Psoas muscle (tissue), 8 donors: Measurements from ENCODE around the gene SULT6B1. TPM values are rescaled to one million over a fixed set of nuclear protein-coding genes. Genes with fewer than 3 reads are reported as not detected.

Experiments
- ATAC-seq, 4 donors: fragments of 200-7000 bp; cut with Tn5 transposase; one replicate each; pipeline ENCODE4 v1.9.1; 2020; ENCODE audit warnings: moderate library complexity in 3 of 4, mild to moderate bottlenecking in 2 of 4
- DNase-seq, 2 donors: peaks; one replicate each; pipeline ENCODE4 v3.0.0-alpha.2; 2020
- H3K27ac ChIP-seq: fragments of 200-600 bp; one replicate; pipeline ENCODE4 v1.8.0; 2022
- H3K27me3 ChIP-seq, 3 donors: fragments of 200-600 bp in 1 of 3; one replicate each; pipeline versions ENCODE4 v1.6.1 to v1.8.0; 2013 to 2022; ENCODE audit warnings: low read length in 2 of 3, mild to moderate bottlenecking in 2 of 3, moderate library complexity in 1 of 3; ENCODE audit not compliant: insufficient read depth in 3 of 3
- H3K36me3 ChIP-seq, 2 donors: fragments of 200-600 bp in 1 of 2; one replicate each; pipeline versions ENCODE4 v1.6.1 to v1.8.0; 2013 to 2022; ENCODE audit warnings: low read depth in 1 of 2, mild to moderate bottlenecking in 1 of 2, moderate library complexity in 1 of 2; ENCODE audit not compliant: insufficient read depth in 1 of 2
- H3K4me1 ChIP-seq: fragments of 200-600 bp; one replicate; pipeline ENCODE4 v1.8.0; 2022
- H3K4me3 ChIP-seq: fragments of 200-600 bp; one replicate; pipeline ENCODE4 v1.8.0; 2022; ENCODE audit warnings: mild to moderate bottlenecking
- H3K9me3 ChIP-seq: fragments of 200-600 bp; one replicate; pipeline ENCODE4 v1.8.0; 2022
- WGBS, 3 donors: extraction: QIAGEN DNeasy Blood & Tissue Kit; methylation state at CpG; one replicate each; pipeline versions ENCODE4 v1.1.6 to v1.1.7; 2013; 5-methylcytosine and 5-hydroxymethylcytosine counted together
- intact Hi-C, 2 donors: fragments of 100-400 bp; cut with DNase I; formaldehyde crosslinking; loops; one replicate each; pipeline versions ENCODE4 v1.11.0 to v1.14.2; 2022
- polyA plus RNA-seq, 3 donors: library from polyadenylated mRNA; stranded (reverse); fragments of 200-250 nt; gene quantifications; one replicate each; pipeline ENCODE4 v1.2.3, GENCODE V29; 2013
- total RNA-seq, 4 donors: library from RNA; stranded (reverse); fragmentation: NEBNext Ultra II Directional in 2 of 4; extraction: Animal tissue kit (Norgen Biotek cat#: 25700) in 2 of 4; gene quantifications; one replicate each; pipeline versions ENCODE4 v1.2.1 to v1.2.4, GENCODE V29; 2021 to 2023
- TF ChIP-seq, protein P1 (sequence below): fragments of 200-600 bp; IDR thresholded peaks from one replicate; pipeline ENCODE4 v1.8.0; 2022; ENCODE audit warnings: antibody characterized with exemption
- donor health status: healthy with polysubstance abuse.
- donor health status: DM: no; HTN: no; CAD: no; lungs with moderate emphysema.
- donor health status: Bipolar disorder and iron deficiency.
- donor health status: healthy.
- donor health status: DM: yes; HTN: yes; CAD: no.
- donor health status: DM: no; HTN: no; CAD: no.
- donor health status: DM: no; HTN: no; CAD: no.
- donor health status: DM: yes; HTN: yes; CAD: no.

Gene SULT6B1
- total and polyA plus RNA-seq, 7 donors = not detected

DNA sequence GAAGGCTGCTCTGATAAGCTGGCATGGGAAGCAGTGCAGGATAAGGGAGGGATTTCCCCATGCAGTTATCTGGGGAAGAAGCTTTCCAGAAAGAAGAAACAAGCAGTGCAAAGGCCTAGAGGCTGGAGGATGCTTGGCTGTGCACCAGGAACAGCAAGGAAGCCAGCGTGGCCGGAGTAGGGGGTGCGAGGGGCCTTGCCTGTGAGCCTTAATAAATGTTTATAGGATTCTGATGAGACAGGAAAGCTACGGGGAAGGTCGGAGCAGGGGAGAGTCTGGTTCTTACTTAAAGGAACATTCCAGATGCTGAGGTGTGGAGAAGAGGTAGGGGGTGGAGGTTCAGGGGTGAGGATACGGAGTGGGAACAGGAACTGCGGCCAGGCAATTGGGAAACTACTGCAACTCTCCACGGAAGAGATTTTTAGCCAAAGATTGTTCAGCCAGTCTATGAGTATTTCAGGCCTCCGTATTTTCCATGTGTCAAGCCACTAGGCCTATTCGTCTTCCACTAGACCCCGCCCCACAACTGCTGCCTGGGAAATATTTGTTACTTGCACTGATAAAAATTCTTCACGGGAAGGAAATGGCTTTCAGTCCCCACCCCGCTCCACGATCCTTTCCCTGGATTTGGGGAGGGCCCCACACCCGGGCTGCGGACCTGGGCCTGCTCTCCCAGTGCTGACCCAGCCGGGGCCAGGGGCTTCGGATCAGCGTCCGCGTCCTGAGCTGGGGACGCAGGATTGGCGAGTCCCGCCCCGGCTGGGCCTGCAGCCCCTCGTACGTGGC is 32.2 kb downstream of the SULT6B1 start:
- intact Hi-C loops = loop anchor here in 1 of 2 donors (5.0 kb wide), 1 partner anchor 76 kb away; the partner anchor contains the start of genes CEBPZ and NDUFAF7
- TF ChIP-seq, protein P1, sequence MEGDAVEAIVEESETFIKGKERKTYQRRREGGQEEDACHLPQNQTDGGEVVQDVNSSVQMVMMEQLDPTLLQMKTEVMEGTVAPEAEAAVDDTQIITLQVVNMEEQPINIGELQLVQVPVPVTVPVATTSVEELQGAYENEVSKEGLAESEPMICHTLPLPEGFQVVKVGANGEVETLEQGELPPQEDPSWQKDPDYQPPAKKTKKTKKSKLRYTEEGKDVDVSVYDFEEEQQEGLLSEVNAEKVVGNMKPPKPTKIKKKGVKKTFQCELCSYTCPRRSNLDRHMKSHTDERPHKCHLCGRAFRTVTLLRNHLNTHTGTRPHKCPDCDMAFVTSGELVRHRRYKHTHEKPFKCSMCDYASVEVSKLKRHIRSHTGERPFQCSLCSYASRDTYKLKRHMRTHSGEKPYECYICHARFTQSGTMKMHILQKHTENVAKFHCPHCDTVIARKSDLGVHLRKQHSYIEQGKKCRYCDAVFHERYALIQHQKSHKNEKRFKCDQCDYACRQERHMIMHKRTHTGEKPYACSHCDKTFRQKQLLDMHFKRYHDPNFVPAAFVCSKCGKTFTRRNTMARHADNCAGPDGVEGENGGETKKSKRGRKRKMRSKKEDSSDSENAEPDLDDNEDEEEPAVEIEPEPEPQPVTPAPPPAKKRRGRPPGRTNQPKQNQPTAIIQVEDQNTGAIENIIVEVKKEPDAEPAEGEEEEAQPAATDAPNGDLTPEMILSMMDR = no peak
- H3K9me3 ChIP-seq = no peaks in the 10 kb centered on the region
- DNase-seq (peak; percentile 51 to 56), ATAC-seq (peak; percentile 39 to 63 (median 49))
- H3K4me3 ChIP-seq = peak overlapping the region; percentile 90
- no peaks in the 10 kb centered on the region for H3K27me3 ChIP-seq
- WGBS, 3 donors = 2 to 5% (median 3%) methylated on average over 15 to 27 of the region's 27 CpGs
- no peaks in the 10 kb centered on the region for H3K36me3 ChIP-seq
- peak overlapping the region; percentile 76 for H3K27ac ChIP-seq
- peaks cover 8% of the 10 kb centered on the region for H3K4me1 ChIP-seq

DNA sequence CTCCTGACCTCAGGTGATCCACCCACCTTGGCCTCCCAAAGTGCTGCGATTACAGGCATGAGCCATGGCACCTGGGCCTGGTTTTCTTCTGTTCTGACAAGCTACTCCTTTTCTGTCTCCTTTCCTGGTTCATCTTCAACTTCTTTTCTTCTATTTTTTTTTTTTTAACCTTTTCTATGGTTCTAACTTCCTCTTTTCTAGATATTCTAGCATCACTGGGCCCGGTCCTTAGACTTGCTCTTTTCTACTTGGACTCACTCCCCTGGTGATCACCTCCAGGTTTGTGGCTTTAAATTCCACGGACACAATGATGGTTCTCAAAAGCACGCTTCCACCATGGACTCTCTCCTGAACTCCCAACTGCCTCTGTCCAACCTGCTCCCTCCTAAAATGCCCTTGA is 33.7 kb downstream of the SULT6B1 start:
- H3K36me3 ChIP-seq = no peaks in the 10 kb centered on the region
- 90 to 95% (median 92%) methylated on average over 4 of the region's 4 CpGs for WGBS, 3 donors
- no peaks in the 10 kb centered on the region for H3K27me3 ChIP-seq
- no peak for ATAC-seq
- intact Hi-C loops = loop anchor here in 1 of 2 donors (5.0 kb wide), 1 partner anchor 78 kb away; the partner anchor contains the start of genes CEBPZ and NDUFAF7
- TF ChIP-seq, protein P1 = no peak
- no peak overlapping the region for H3K27ac ChIP-seq
- peaks cover 8% of the 10 kb centered on the region for H3K4me1 ChIP-seq
- DNase-seq = no peak
- no peaks in the 10 kb centered on the region for H3K9me3 ChIP-seq
- no peak overlapping the region for H3K4me3 ChIP-seq

DNA sequence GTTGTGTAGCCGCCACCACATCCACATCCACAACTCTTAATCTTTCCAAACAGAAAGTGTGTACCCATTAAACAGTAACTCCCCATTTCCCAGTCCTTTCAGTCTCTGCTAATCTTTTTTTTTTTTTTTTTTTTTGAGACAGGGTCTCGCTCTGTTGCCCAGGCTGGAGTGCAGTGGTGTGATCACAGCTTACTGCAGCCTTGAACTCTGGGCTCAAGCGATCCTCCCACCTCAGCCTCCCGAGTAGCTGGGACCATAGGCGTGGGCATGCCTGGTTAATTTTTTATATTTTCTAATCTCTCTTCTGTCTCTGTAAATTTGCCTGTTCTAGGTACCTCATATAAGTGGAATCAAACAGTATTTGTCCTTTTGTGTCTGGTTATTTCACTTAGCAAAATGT is 35.2 kb downstream of the SULT6B1 start:
- Histone ChIP-seq H3K4me1 (peaks cover 8% of the 10 kb centered on the region), H3K4me3 (no peak overlapping the region), H3K9me3 (no peaks in the 10 kb centered on the region), H3K27me3 (no peaks in the 10 kb centered on the region), H3K36me3 (peaks cover 0 to 10% of the 10 kb centered on the region in 2 donors), H3K27ac (no peak overlapping the region)
- TF ChIP-seq, protein P1 = no peak
- ATAC-seq (no peak), DNase-seq (no peak)
- WGBS, 3 donors = 86 to 99% (median 88%) methylated on average over 5 of the region's 5 CpGs
- intact Hi-C loops = no loop called here

DNA sequence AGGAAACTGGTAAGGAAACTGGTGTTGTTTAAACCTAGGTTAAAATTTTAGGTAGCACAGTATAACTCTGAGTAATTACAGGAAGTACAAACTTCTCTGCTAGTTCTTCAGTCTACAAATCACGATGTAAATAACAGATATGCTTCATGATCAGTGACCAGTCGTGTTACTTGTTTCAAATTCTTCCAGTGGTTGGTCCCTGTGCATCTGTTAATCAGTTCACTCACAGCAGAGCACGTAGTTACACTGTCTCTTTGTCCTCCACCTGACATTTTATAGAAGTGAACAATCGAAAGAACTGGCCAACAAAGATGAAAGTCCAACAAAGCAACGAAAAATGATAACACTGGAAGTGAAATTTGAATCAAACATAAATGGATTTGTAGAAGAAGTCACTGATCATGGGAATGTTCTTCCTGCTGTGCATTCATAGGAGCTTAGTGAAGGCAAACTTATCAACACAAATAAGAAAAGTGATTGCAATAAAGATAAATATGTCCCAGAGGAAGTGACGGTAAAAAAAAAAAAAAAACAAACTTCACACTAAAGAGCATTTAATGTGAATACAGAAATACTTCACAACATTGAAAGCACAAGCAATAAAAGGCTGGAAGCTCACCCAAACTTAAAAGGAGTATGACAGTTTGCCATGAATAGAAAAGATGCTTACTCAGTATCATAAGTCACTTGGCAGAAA is 38.7 kb downstream of the SULT6B1 start:
- H3K27ac ChIP-seq = no peak overlapping the region
- peaks cover 0 to 44% of the 10 kb centered on the region in 2 donors for H3K36me3 ChIP-seq
- H3K4me1 ChIP-seq = no peaks in the 10 kb centered on the region
- no peak overlapping the region for H3K4me3 ChIP-seq
- no peaks in the 10 kb centered on the region for H3K9me3 ChIP-seq
- no peak for ATAC-seq
- no peak for DNase-seq
- WGBS, 3 donors = 55 to 59% (median 57%) methylated on average over 6 of the region's 6 CpGs
- H3K27me3 ChIP-seq = no peaks in the 10 kb centered on the region
- intact Hi-C loops = no loop called here
- TF ChIP-seq, protein P1 = no peak
